ENCODE measurements around the gene DEPDC5.

GRCh38 chr22:31874821-31875220 lies 121.0 kb downstream of the DEPDC5 start:
- no peak for TF ChIP-seq EZH2phosphoT487 (IDR thresholded peaks at IDR 0.05; ENCODE audit: insufficient read depth, low read depth)
- TF ChIP-seq EZH2 (IDR thresholded peaks at IDR 0.05; ENCODE audit: insufficient read depth, poor library complexity, severe bottlenecking) = no peak

Measured in GM23248 (cell line).